GM18508 (cell line): ENCODE results near the gene CYP27B1.
"Not testable (repeated sequence)": the region's sequence is repeated elsewhere in the genome, so short reads cannot be mapped to it uniquely, and the experiment has no call there.

Experiments used
- ATAC-seq: cut with Tn5 transposase; IDR thresholded peaks from one replicate; pipeline ENCODE4 v1.9.1; 2021; ENCODE audit warnings: moderate number of reproducible peaks; ENCODE audit not compliant: insufficient read depth, unreplicated experiment

The CYP27B1 gene

DNA sequence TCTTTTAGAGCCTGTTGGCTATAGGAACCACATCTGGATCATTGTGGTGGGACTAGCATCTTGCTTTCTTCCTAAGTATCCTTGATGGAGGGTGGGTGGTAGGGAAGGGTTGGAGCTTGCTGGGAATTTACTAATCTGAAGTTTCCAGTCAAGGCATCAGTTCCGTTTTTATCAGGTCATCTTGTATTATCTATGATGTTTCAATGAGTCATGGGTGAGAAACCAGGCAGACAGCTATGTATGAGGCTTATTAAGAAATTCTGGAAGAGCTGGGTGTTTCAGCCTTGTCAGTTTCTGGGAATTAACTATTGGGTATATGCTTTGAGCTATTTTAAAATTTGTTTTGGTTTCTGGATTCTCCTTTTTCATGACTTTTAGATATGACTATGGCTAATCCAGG is 27.0 kb upstream of the CYP27B1 start:
- no peak for ATAC-seq

- no peak for ATAC-seq
Measured at GRCh38 chr12:57783861-57784260, 17.0 kb upstream of the CYP27B1 start.

- no peak for ATAC-seq
Measured at GRCh38 chr12:57783466-57783801, 16.6 kb upstream of the CYP27B1 start.

DNA sequence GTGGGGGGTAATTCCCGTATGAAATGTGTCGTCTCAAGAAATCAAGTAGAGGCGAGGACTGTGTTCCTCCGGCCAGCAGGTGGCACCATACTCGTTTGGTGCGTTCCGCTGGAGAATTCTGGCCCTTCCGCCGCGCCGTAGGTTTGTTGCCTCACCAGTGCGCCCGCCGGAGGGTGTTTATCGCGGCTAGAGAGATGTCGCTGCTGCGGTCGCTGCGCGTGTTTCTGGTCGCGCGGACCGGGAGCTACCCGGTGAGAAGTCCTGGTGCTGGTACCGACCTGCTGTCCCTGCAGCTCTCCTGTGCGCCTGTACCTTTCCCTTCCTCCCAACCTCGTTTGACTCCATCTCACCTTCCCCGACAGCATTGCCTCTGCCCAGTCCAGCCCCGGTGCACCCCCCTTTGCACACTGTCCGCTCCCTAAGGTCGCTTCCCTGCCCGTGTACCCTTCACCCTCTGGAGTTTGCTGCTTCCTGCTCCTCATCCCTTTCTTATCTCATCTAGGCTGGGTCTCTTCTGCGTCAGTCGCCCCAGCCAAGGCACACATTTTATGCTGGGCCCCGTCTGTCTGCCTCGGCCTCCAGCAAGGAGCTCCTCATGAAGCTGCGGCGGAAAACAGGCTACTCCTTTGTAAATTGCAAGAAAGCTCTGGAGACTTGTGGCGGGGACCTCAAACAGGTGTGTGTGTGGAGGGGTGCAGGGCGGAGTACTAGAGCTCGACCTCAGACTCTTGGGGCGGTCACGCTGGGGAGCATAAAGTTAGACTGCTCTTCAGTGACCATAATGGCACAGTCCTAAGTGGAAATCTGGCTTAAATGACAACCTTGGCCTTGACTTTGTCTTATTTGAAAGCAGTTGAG is 16.0 kb upstream of the CYP27B1 start, which contains the start of gene TSFM:
Gene TSFM, plus strand, starts transcription at position 180 of the 858 bp plus-strand sequence. Its CDS starts 15 bp downstream, at position 195.
- peak; percentile 58 for ATAC-seq

DNA sequence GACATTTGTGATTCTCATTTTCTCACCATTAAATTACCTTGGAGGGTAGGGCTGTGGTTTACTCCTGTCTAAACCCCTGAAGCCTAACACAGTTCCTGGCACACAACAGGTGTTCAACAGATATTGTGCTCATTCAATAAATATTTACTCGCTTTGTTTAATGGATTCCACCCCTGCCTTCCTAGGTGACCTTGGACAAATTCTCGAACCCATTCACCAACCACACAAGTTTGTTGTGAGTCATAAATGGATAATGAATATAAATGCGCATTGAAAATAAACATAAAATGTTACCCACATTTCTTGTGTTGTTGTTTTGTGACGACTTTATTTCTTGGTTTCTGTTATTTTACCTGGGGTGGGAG is 15.3 kb upstream of the CYP27B1 start:
- no peak for ATAC-seq

GRCh38 chr12:57781801-57782200 is 14.9 kb upstream of the CYP27B1 start:
- no peak for ATAC-seq

- ATAC-seq, result no peak
Measured at GRCh38 chr12:57781244-57781643, 14.4 kb upstream of the CYP27B1 start.

DNA sequence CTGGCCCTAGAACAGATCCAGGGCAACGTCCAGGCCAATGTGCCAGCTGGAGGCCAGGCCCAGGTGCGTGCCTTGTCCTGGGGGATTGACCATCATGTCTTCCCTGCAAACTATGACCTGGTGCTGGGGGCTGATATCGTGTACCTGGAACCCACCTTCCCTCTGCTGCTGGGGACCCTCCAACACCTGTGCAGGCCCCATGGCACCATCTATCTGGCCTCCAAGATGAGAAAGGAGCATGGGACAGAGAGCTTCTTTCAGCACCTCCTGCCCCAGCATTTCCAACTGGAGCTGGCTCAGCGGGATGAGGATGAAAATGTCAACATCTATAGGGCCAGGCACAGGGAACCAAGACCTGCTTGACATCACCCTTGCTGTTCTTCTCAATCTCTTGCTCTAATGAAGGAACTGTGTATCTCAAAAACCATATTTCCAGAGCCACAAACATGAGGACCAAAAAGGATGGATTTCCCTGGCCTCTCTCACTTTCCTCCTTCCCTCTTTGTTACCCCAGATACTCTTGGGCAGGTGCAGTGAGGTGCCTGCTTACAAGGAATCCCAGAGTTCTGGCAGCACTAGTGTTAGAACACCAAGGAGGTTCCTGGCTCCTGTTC is 13.5 kb upstream of the CYP27B1 start:
- no peak for ATAC-seq

- no peak for ATAC-seq
Measured at GRCh38 chr12:57779736-57780135, 12.9 kb upstream of the CYP27B1 start.

DNA sequence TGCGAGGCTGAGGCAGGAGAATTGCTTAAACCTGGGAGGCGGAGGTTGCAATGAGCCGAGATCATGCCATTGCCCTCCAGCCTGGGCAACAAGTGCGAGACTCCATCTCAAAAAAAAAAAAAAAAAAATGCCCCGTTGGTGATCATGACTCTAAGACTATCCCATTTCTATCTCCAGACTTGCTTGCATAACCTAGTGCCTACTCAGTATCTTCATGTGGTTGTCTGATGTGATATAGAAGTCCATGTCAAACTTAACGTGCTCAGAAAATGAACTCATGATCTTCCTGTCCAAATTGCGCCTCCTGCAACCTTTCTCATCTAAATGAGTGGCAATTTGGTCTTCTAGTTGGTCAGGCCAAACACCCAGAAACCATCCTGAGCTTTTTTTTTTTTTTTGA is 11.0 kb upstream of the CYP27B1 start:
- no peak for ATAC-seq

DNA sequence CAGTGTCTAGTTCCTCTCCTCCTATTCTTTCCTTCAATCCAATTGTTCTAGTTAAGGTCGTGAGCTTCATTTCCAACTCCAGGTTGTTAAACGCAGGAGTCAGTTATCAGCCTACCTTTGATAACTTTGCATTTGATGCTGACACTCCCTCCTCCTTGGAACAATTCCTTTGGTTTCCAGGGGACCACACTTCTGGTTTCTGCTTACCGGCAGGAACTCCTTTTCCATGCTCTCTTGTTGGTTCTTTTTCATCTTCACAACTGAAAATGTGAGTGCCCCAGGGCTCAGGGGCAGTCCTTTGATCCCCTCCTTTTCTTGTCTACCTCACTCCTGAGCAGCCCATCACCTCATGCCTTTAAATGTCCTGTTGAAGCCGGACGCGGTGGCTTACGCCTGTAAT is 10.5 kb upstream of the CYP27B1 start:
- no peak for ATAC-seq

DNA sequence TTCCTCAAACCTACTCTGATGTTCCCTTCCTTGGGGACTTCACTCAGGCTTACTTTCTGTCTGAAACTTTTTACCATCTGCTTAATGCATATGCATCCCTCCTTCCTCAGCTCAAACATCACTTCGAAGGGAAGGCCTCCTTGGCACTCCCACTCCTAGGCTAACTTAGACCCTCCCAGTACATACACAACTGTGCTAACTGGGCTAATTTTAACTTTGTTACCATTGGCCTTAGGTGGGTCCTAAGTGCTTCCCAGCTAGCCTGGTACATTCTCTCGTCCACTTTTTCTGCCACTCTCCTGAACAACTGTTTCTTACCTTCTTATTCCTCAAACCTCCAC is 9.3 kb upstream of the CYP27B1 start:
- ATAC-seq, result no peak

- no peak for ATAC-seq
Measured at GRCh38 chr12:57775563-57776246, 8.8 kb upstream of the CYP27B1 start.

GRCh38 chr12:57775044-57775443 is 8.2 kb upstream of the CYP27B1 start:
- no peak for ATAC-seq

DNA sequence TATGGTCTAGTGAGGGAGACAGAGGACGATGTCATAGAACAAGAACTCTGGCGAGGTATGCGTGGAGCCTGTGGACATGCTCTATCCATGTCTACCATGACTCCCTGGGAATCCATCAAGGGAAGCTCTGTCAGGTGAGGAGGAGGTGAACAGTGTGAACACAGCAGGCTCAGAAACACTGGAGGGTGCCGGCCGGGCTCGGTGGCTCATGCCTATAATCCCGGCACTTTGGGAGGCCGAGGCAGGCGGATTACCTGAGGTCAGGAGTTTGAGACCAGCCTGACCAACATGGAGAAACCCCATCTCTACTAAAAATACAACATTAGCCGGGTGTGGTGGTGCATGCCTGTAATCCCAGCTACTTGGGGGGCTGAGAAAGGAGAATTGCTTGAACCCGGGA is 7.8 kb upstream of the CYP27B1 start:
- not testable (repeated sequence) for ATAC-seq

GRCh38 chr12:57772429-57773322 is 5.8 kb upstream of the CYP27B1 start, which contains the start of gene EEF1AKMT3:
Gene EEF1AKMT3 (plus strand): TSS chr12:57772614. CDS start chr12:57772725, 111 bp downstream.
- no peak for ATAC-seq

- ATAC-seq, result peak; percentile 44
Measured at GRCh38 chr12:57771873-57772428, 5.1 kb upstream of the CYP27B1 start, which contains the start of gene METTL1. Gene METTL1 (minus strand): TSS chr12:57772105. CDS start chr12:57772083, 22 bp downstream.

DNA sequence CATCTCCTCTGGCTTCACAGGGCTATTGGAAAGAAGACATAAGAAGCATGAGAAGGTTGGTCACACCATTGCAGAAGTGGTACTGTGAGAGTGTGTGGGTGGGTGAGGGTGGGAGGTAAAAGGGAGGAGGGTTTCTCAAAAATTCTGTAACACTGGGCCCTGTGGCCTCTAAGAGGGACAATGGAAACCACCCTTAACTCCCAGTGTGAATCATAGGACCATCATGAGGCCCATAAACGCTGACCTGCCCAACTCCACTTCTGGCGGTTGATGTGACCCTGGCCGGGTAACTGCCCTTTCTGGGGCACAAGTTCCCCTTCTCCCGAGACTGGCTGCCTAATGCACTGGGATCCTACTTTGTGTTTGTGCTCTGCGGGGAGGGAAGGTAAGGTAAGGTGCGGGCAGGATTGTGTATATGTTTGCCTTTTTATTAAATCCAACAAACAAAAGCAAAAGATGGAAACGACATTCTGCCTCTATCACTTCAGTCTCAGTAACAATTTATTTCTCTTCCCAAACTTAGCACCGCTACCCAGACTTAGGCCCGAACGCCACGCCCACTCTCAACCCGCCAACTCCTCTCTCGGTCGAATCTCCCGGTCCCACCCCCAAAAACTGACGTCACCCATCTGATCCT is 4.5 kb upstream of the CYP27B1 start:
- peak; percentile 51 for ATAC-seq

DNA sequence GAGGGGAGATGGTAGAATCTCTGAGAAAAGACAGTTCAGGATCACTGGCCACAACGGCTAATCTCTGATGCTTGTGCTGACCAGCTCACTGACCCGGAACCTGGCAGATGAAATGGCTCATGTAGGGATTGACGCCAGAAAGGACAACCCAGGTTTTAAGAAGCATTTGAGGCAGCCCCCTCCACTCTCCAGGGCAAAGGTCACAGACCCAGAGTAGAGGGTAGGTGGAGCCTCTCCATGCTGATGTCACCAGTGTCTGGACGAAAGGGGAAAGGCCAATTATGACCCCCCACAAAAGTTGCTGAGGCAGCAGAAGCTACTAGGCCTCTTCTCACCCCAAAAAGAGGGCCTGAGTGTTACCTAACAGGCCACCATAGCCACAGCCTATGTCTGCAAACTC is 3.9 kb upstream of the CYP27B1 start:
- ATAC-seq, result no peak
